Left ventricle myocardium inferior (tissue), 1 donor: ENCODE results near the gene IRF9. TPM values are rescaled to one million over a fixed set of nuclear protein-coding genes. Genes with fewer than 3 reads are reported as not detected.

ENCODE experiments used
- DNase-seq: peaks from one replicate; pipeline ENCODE4 v3.0.0-alpha.2; 2020
- H3K27ac ChIP-seq: fragments of 200-600 bp; replicated peaks from 2 replicates; pipeline ENCODE4 v1.8.0; 2021
- H3K27me3 ChIP-seq: fragments of 200-600 bp; 2 replicates; pipeline ENCODE4 v1.8.0; 2021; ENCODE audit warnings: low read depth
- H3K36me3 ChIP-seq: fragments of 200-600 bp; 2 replicates; pipeline ENCODE4 v1.8.0; 2021
- H3K4me1 ChIP-seq: fragments of 200-600 bp; 2 replicates; pipeline ENCODE4 v1.8.0; 2021
- H3K4me3 ChIP-seq: fragments of 200-600 bp; 2 replicates; pipeline ENCODE4 v1.8.0; 2021; ENCODE audit warnings: mild to moderate bottlenecking, moderate library complexity
- H3K9me3 ChIP-seq: fragments of 200-600 bp; replicated peaks from 2 replicates; pipeline ENCODE4 v1.8.0; 2021
- CTCF ChIP-seq: fragments of 200-600 bp; IDR thresholded peaks from 2 replicates; pipeline ENCODE4 v1.8.0; 2021; ENCODE audit warnings: antibody characterized with exemption, mild to moderate bottlenecking, borderline replicate concordance
- intact Hi-C: fragments of 100-400 bp; cut with micrococcal nuclease; formaldehyde crosslinking; loops from one replicate; pipeline ENCODE4 v1.11.0; 2022
- microRNA-seq: library from miRNA; unstranded; fragments of <30 nt; microRNA quantifications from one replicate; pipeline ENCODE4 v1.2.0, GENCODE V29; 2020
- total RNA-seq: library from RNA; stranded (reverse); fragmentation: NEBNext Ultra II Directional; extraction: Animal tissue kit (Norgen Biotek cat#: 25700); gene quantifications from one replicate; pipeline ENCODE4 v1.2.1, GENCODE V29; 2021
- donor health status: DM: no; HTN: yes; CAD: no; lungs with severe emphysema.

Gene IRF9
- total RNA-seq, 1 donor from 2014 or later: 24.0 TPM

GRCh38 chr14:24212924-24213865 is 52.1 kb downstream of the IRF9 start, which contains the start of gene CHMP4A:
Gene CHMP4A, minus strand, starts transcription at chr14:24213488. Its CDS starts 49 bp downstream, at chr14:24213439.
- peaks cover 42% of the 10 kb centered on the region for H3K36me3 ChIP-seq
- peak within 1 kb of the TSS; percentile 86 for H3K4me3 ChIP-seq
- no peaks in the 10 kb centered on the region for H3K9me3 ChIP-seq
- intact Hi-C loops: no loop called here
- H3K27me3 ChIP-seq: no peaks in the 10 kb centered on the region
- peaks cover 43% of the 10 kb centered on the region for H3K4me1 ChIP-seq
- DNase-seq: peak; percentile 97
- H3K27ac ChIP-seq: peak within 1 kb of the TSS; percentile 97
- peak; percentile 42 for TF ChIP-seq CTCF

GRCh38 chr14:24213866-24214662 is 53.0 kb downstream of the IRF9 start:
- TF ChIP-seq CTCF: no peak
- H3K36me3 ChIP-seq: peaks cover 34% of the 10 kb centered on the region
- H3K4me3 ChIP-seq: peak overlapping the region; percentile 86
- H3K4me1 ChIP-seq: peaks cover 43% of the 10 kb centered on the region
- DNase-seq: no peak
- H3K27ac ChIP-seq: peak overlapping the region; percentile 97
- no peaks in the 10 kb centered on the region for H3K27me3 ChIP-seq
- H3K9me3 ChIP-seq: no peaks in the 10 kb centered on the region
- intact Hi-C loops: no loop called here

- peaks cover 17% of the 10 kb centered on the region for H3K36me3 ChIP-seq
- peak; percentile 58 for TF ChIP-seq CTCF
Observed at GRCh38 chr14:24215495-24216344, 54.7 kb downstream of the IRF9 start, which contains the start of gene MDP1. Gene MDP1, minus strand, starts transcription at chr14:24216066. Its CDS starts 111 bp downstream, at chr14:24215955.

More at GRCh38 chr14:24215495-24216344, 54.7 kb downstream of the IRF9 start, which contains the start of gene MDP1:
- no peaks in the 10 kb centered on the region for H3K27me3 ChIP-seq
- peak within 1 kb of the TSS; percentile 73 for H3K4me3 ChIP-seq
- intact Hi-C loops: no loop called here
- H3K27ac ChIP-seq: peak within 1 kb of the TSS; percentile 97
- H3K9me3 ChIP-seq: no peaks in the 10 kb centered on the region
- H3K4me1 ChIP-seq: peaks cover 43% of the 10 kb centered on the region
- peak; percentile 87 for DNase-seq

Small RNAs within 50 kb of the gene (microRNA-seq; reads per million reads assigned to microRNA genes)
- not detected for gene MIR7703

Other genes starting within 250 kb of the IRF9 start
- gene DHRS4, start 207.5 kb upstream of the IRF9 start, total RNA-seq: 30.8 TPM
- gene DHRS4L2, start 172.3 kb upstream of the IRF9 start, total RNA-seq: 15.7 TPM
- gene CARMIL3, start 109.3 kb upstream of the IRF9 start, total RNA-seq: 0.11 TPM
- gene CPNE6, start 89.7 kb upstream of the IRF9 start, total RNA-seq: not detected
- 3.1 TPM for gene PCK2, start 67.0 kb upstream of the IRF9 start, total RNA-seq
- gene DCAF11, start 46.5 kb upstream of the IRF9 start, total RNA-seq: 74.7 TPM
- gene NRL, start 46.3 kb upstream of the IRF9 start, total RNA-seq: 1.5 TPM
- 148 TPM for gene FITM1, start 30.6 kb upstream of the IRF9 start, total RNA-seq
- gene PSME1, start 25.1 kb upstream of the IRF9 start, total RNA-seq: 108 TPM
- 14.5 TPM for gene EMC9, start 19.7 kb upstream of the IRF9 start, total RNA-seq
- gene PSME2, start 14.7 kb upstream of the IRF9 start, total RNA-seq: 89.7 TPM
- 34.8 TPM for gene RNF31, start 13.8 kb upstream of the IRF9 start, total RNA-seq
- 1.6 TPM for gene REC8, start 10.8 kb downstream of the IRF9 start, total RNA-seq
- 13.3 TPM for gene IPO4, start 27.6 kb downstream of the IRF9 start, total RNA-seq
- gene TM9SF1, start 34.2 kb downstream of the IRF9 start, total RNA-seq: 22.2 TPM
- not detected for gene TSSK4, start 44.4 kb downstream of the IRF9 start, total RNA-seq
- 33.1 TPM for gene CHMP4A, start 52.2 kb downstream of the IRF9 start, total RNA-seq
- 16.6 TPM for gene MDP1, start 54.8 kb downstream of the IRF9 start, total RNA-seq
- 214 TPM for gene NEDD8, start 71.1 kb downstream of the IRF9 start, total RNA-seq
- 29.7 TPM for gene GMPR2, start 71.7 kb downstream of the IRF9 start, total RNA-seq
- gene TINF2, start 81.4 kb downstream of the IRF9 start, total RNA-seq: 30.6 TPM
- gene TGM1, start 101.9 kb downstream of the IRF9 start, total RNA-seq: 0.96 TPM
- gene RABGGTA, start 110.3 kb downstream of the IRF9 start, total RNA-seq: 22.3 TPM
- gene DHRS1, start 138.5 kb downstream of the IRF9 start, total RNA-seq: 6.9 TPM
- gene NOP9, start 138.6 kb downstream of the IRF9 start, total RNA-seq: 23.4 TPM
- 3.1 TPM for gene CIDEB, start 146.7 kb downstream of the IRF9 start, total RNA-seq
- 0.71 TPM for gene LTB4R2, start 148.9 kb downstream of the IRF9 start, total RNA-seq
- 1.8 TPM for gene LTB4R, start 150.2 kb downstream of the IRF9 start, total RNA-seq
- gene ADCY4, start 173.8 kb downstream of the IRF9 start, total RNA-seq: 26.6 TPM
- gene RIPK3, start 178.7 kb downstream of the IRF9 start, total RNA-seq: 3.6 TPM
- gene NFATC4, start 206.9 kb downstream of the IRF9 start, total RNA-seq: 20.6 TPM
- gene NYNRIN, start 237.7 kb downstream of the IRF9 start, total RNA-seq: 8.0 TPM